Measurements from ENCODE around the gene C10orf105.

Gene C10orf105

GRCh38 chr10:71715860-71716259 is 3.7 kb downstream of the C10orf105 start:
- no peak for DNase-seq

GRCh38 chr10:71715026-71715425 is 4.6 kb downstream of the C10orf105 start:
- peak; percentile 32 for DNase-seq

GRCh38 chr10:71714592-71714991 is 5.0 kb downstream of the C10orf105 start:
- DNase-seq: no peak

- DNase-seq: no peak
Measured at GRCh38 chr10:71714031-71714410, 5.6 kb downstream of the C10orf105 start.

DNA sequence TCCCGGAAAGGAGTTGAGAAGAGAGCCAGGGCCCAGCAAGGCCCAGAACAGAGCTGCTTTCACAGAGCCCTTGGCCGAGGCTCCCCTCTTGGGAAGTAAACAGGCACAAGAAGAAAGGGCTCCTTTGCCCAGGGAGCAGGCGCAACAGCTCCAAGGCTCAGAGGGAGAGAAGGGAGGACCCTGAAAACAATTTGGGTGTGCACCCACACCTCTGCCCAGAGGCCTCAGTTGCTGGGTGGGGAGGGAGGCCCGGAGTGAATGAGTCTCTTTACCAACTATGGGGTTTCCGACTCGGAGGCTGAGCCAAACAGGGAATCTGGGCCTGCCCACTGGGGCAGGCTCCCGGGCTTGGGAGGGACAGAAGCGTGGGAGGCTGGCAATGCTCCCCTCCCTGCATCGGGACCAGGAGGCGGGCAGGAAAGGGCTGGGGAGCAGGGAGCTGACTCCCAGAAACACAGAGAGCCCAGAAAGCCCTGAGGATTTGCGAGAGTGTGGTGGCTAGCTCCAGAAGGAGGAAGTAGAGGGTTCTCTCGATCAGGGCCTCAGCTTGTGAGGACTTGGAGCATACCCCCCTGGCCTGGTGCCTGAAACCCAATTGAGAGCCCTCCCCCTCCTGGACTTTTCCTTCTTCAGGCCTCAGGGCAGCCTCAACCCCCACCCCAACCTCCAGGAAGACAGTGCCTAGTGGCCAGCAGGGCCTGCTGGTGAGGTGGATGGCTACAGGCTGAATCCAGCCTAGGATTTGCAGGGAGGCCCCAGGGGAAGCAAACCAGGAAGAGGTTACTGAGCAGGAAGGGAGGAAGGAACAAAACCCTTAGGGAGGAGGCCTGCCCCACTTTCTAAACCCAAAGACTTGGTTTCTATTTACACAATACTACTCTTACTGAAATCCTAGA is 6.2 kb downstream of the C10orf105 start:
- DNase-seq: no peak

DNA sequence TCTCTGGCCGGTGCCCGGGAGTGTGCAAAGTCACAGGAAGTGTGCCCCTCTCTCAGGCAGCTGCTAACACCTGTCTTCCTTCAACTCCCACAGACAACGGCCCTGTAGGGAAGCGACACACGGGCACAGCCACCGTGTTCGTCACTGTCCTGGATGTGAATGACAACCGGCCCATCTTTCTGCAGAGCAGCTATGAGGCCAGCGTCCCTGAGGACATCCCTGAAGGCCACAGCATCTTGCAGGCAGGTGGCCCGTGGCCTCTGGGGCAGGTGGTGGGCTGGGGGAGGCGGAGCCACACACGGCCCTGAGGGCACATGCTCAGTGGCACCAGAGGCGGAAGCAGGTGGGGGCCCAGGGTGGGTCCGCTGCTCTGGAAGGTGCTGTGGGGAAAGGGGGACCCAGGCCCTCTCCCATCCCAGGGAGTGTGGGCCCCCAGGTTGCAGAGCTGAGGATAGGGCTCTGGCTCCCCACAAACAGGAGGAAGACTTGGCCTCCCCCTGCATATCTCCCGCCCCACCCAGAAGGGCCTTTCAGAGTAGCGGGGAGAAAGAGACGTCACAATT is 6.9 kb downstream of the C10orf105 start:
- DNase-seq: no peak

DNA sequence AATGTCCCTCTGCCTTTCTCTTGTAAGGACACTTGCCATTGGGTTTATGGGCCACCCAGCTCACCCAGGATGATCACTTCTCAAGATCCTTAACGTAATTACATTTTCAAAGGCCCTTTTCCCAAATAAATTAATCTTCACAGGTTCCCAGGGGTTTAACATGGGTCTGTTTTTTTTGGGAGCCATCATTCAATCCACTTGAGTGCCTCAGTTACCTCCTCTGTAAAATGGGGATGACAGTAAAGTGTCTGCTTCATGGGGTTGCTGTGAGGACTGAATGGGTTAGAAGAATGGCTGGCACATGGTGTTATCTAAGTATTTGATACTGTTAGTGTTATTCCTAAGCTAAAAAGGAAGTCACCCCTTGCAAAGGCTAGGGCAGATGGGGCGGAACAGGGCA is 7.4 kb downstream of the C10orf105 start:
- no peak for DNase-seq

GRCh38 chr10:71711052-71711623 is 8.4 kb downstream of the C10orf105 start:
- no peak for DNase-seq

GRCh38 chr10:71710519-71710918 is 9.1 kb downstream of the C10orf105 start:
- DNase-seq: no peak

- no peak for DNase-seq
Measured at GRCh38 chr10:71708897-71709882, 10.4 kb downstream of the C10orf105 start.

GRCh38 chr10:71708301-71708703 is 11.3 kb downstream of the C10orf105 start:
- DNase-seq: no peak

DNA sequence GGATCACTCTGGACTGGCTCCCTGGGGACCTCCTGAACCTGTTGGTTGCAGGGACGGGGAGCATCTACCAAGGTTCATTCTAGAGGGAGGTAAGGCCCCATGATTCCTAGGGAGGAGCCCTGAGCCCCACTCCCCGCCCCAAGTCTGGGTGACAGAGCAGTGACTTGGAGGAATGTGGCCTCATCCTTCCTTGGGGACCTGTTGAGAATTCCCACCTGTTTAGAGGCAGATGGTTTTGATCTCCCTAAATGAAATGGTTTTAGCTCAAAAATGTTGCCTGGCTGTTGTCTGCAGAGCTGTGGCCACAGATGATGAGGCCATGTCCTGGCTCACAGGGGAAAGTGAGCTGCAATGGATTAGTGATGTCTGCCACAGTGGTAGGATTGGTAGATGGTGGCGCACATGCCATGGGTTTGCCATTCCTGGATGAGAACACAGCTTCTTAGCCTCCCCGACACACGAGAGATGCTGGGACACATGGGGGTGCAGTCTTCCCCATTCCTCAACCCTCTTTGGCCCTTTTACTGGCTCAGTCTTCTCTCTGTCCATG is 12.3 kb downstream of the C10orf105 start:
- no peak for DNase-seq

DNA sequence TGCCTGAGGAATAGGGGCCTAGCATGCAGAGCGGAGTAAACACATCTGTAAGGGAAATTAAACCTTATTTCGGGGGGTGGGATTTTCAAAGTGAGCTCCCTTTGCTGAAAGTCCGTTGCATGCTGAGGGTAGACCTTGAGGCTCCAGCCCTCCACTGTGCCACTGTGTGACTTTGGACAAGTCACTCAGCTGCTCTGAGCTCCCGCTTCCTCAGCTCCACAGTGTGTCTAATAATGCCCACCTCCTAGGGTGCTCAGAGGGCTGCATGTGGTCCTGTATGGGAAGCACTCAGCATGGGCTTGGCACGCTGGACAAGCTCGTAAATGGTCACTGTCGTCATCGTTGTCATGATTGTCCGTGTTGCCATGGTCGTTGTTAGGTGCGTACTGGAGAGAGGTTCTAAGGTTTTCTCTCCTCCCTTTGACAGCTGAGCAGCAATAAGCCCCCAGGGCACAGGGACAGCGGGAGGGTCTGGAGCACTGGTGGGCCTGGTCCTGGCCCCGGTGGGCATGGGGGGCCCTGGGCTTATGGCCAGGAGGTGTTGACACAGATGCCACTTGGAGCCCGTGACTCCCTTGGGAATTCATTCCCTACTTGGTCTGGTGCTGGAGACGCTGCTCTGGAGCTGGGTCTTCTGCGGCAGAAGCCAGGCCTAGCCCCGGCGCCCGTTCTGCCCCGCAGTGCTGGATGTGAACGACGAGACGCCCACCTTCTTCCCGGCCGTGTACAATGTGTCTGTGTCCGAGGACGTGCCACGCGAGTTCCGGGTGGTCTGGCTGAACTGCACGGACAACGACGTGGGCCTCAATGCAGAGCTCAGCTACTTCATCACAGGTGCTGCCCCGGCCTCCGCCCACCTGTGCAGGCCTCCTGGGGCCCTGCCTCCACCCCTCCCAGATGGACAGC is 13.1 kb downstream of the C10orf105 start:
- DNase-seq: no peak

DNA sequence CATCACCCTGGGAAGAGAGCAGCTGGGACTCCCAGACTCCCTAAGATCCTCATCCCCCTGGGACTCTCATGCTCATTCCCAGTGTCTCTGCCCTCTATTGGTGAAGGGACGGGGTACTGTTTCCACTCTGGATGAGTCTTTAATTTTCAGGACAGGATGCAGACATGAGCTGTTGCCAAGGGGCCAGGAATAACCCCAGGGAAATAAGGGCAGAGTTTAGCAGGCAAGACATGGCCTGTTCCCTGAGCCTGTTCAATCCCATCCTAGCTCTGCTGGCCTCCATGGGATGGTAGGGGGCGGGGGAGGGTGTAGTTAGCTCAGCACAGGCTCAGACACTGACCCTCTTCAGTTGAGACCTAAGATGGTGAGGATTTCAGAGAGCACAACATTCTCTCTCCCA is 14.0 kb downstream of the C10orf105 start:
- peak; percentile 19 for DNase-seq

GRCh38 chr10:71704816-71705215 is 14.8 kb downstream of the C10orf105 start:
- no peak for DNase-seq

DNA sequence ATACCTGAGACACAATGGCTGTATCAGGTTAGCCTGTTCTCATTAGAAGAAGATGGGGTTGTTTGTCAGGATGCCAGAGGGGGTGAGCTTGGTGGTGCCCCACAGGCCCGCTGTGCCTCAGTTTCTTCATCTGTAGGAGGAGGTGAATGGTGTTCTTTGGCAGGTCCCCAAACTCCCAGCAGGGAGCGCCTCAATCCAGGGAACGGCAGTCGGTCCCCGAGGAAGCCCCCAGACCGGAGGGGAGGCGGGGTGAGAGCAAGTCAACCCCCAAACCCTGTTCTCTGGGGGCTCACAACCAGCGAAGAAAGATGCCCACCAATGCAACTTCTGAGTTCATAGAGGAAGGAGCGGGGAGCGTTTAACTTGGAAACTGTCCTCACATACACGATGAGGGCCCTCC is 16.0 kb downstream of the C10orf105 start:
- DNase-seq: no peak

GRCh38 chr10:71701496-71702132 is 18.0 kb downstream of the C10orf105 start:
- no peak for DNase-seq

- no peak for DNase-seq
Measured at GRCh38 chr10:71700731-71701368, 18.7 kb downstream of the C10orf105 start.

DNA sequence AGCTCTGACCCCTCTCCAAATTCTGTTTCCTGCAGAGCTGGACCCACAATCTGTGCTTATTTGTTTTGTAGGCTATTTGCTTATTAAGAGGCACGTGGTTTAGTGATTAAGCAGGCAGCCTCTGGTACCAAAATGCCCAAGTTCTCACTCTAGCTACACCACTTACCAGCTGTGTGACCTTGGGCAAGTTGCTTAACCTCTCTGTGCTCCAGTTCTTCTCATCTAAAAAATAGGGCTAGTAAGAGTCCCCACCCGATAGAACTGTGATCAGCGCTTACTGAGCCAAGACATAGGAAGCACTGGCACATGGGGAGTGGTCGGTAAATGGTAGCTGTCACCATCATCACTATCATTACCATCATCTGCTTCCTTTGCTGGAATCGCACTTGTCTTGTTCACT is 20.8 kb downstream of the C10orf105 start:
- no peak for DNase-seq

DNA sequence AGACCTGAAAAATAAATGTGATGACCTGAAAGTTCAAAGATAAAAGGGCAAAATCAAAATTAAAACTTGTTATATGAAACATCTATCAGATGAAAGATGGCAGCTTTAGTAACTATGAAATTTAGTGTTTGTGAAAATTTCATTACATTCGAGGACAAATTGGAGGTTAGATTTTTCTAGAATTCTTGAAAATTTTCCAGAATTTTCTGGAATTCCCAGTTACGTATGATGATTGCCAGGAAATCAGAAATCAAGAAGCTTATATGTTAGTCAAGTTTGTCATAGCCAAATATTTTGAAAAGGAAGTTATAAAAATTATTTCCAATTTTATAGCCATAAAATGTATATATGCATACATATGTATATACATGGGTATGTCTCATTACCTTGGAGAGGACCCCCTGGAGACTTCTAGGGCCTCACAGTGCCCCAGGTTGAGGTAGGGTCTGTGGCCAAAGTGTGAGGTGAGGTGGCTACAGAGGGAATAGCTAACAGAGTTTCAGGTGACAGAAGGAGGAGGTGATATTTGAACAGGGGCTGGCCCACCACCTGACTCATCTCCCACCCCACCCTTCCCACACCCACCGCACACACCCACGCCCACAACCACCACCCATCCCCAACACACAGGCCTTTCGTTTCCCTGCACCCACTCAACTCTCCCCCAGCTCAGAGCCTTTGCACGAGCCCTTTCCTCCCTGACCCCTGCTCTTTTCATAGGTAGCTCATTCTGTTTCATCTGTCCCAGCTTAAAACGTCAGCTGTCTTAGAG is 21.5 kb downstream of the C10orf105 start:
- DNase-seq: no peak
